GM12801 (cell line): ENCODE data around the gene PSD2.

Source experiments
- TF ChIP-seq, protein P1 (sequence below): IDR thresholded peaks from one replicate; pipeline ENCODE4 v1.5.1; 2011; ENCODE audit warnings: control low read depth; ENCODE audit not compliant: insufficient read length; ENCODE audit errors: extremely low read depth

The PSD2 gene

DNA sequence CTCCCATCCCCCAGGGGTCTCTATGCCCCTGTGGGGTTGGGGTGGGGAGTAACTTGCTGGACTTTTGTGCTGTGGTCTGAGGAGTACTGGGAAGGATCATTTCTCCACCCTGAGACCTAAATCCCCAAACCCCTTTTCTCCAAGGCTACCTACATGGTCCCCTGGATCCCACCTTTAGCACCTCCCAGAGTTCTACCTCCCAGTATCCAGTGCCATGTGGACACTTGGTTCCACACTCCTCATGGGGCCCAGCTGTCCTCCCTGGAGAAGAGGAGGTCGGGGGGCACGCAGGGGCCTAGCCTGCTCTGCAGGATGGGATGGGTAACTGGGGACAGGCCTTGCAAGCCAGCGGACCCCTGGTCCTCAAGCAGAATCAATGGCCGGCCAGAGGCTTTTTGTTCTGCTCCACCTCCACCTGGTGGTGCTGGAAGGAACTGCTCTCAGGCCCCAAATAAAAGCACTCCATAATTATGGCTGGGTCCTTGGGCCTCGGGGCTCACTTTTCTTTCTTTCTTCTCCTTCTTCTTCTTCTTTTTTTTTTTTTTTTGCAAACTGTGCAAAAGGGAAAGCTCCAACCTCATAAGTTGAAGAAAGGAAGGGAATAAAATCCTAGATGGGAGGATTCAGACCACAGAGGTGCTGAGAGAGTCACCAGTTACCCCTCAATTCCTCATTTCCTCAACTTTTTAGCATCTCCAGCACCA is 68.4 kb downstream of the PSD2 start:
- TF ChIP-seq, protein P1, sequence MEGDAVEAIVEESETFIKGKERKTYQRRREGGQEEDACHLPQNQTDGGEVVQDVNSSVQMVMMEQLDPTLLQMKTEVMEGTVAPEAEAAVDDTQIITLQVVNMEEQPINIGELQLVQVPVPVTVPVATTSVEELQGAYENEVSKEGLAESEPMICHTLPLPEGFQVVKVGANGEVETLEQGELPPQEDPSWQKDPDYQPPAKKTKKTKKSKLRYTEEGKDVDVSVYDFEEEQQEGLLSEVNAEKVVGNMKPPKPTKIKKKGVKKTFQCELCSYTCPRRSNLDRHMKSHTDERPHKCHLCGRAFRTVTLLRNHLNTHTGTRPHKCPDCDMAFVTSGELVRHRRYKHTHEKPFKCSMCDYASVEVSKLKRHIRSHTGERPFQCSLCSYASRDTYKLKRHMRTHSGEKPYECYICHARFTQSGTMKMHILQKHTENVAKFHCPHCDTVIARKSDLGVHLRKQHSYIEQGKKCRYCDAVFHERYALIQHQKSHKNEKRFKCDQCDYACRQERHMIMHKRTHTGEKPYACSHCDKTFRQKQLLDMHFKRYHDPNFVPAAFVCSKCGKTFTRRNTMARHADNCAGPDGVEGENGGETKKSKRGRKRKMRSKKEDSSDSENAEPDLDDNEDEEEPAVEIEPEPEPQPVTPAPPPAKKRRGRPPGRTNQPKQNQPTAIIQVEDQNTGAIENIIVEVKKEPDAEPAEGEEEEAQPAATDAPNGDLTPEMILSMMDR = peak; percentile 14

GRCh38 chr5:139864716-139865483 is 69.3 kb downstream of the PSD2 start:
- TF ChIP-seq, protein P1 = no peak

- TF ChIP-seq, protein P1 = no peak
Observed at GRCh38 chr5:139867109-139867508, 71.5 kb downstream of the PSD2 start.

- TF ChIP-seq, protein P1 = no peak
Observed at GRCh38 chr5:139867581-139867980, 72.0 kb downstream of the PSD2 start.

GRCh38 chr5:139869042-139869790 is 73.6 kb downstream of the PSD2 start:
- TF ChIP-seq, protein P1 = no peak

- TF ChIP-seq, protein P1 = no peak
Observed at GRCh38 chr5:139870677-139871076, 75.1 kb downstream of the PSD2 start.

DNA sequence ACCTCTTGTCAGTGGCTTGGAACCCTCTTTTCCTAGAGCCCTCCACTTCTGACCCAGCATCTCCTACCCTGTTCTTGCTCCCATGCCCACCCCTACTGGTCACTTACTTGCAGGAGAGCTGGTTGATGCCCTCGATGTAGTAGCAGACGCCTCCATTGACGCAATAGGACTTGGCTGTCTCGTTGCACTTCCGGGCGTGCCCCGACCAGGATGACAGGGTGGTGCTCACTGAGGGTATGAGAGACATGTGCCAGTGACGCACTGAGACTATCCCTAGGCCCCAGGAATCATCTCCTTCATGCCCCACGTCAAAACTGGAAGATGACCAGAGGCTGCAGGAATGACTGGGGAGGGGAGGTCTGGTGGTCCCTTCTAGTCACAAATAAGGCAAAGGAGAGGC is 76.0 kb downstream of the PSD2 start:
- TF ChIP-seq, protein P1 = no peak
